Measurements from ENCODE around the gene GHR. TPM values are rescaled to one million over a fixed set of nuclear protein-coding genes. Genes with fewer than 3 reads are reported as not detected.

GHR gene
- total RNA-seq, 1 donor from 2014 or later, result 1.3 TPM

GRCh38 chr5:42462083-42462482 is 38.8 kb downstream of the GHR start:
- TF ChIP-seq CTCF (IDR thresholded peaks at IDR 0.05; ENCODE audit: insufficient read depth, low read length, severe bottlenecking), result no peak
- Histone ChIP-seq H3K36me3 (ENCODE audit: control insufficient read depth, insufficient read depth, low read length) (no peaks in the 10 kb centered on the region), H3K27me3 (ENCODE audit: control insufficient read depth, insufficient read depth, low read length) (no peaks in the 10 kb centered on the region), H3K4me3 (ENCODE audit: low read depth, low read length) (no peak overlapping the region)
- FAIRE-seq (no peak), DNase-seq (ENCODE audit: low read depth) (no peak)

- no peak for FAIRE-seq
- Histone ChIP-seq H3K36me3 (ENCODE audit: control insufficient read depth, insufficient read depth, low read length) (no peaks in the 10 kb centered on the region), H3K27me3 (ENCODE audit: control insufficient read depth, insufficient read depth, low read length) (no peaks in the 10 kb centered on the region), H3K4me3 (ENCODE audit: low read depth, low read length) (no peak overlapping the region)
- no peak for TF ChIP-seq CTCF (IDR thresholded peaks at IDR 0.05; ENCODE audit: insufficient read depth, low read length, severe bottlenecking)
- no peak for DNase-seq (ENCODE audit: low read depth)
These were observed 44.3 kb downstream of the GHR start for GRCh38 chr5:42467572-42467971.

- FAIRE-seq (peak; percentile 23), DNase-seq (ENCODE audit: low read depth) (no peak)
- TF ChIP-seq CTCF (IDR thresholded peaks at IDR 0.05; ENCODE audit: insufficient read depth, low read length, severe bottlenecking), result no peak
- no peak overlapping the region for H3K4me3 ChIP-seq (ENCODE audit: low read depth, low read length)
- no peaks in the 10 kb centered on the region for H3K36me3 ChIP-seq (ENCODE audit: control insufficient read depth, insufficient read depth, low read length)
- no peaks in the 10 kb centered on the region for H3K27me3 ChIP-seq (ENCODE audit: control insufficient read depth, insufficient read depth, low read length)
These were observed 44.8 kb downstream of the GHR start for GRCh38 chr5:42467981-42468524.

GRCh38 chr5:42483472-42484154 is 60.4 kb downstream of the GHR start:
- DNase-seq (ENCODE audit: low read depth) (no peak), FAIRE-seq (no peak)
- Histone ChIP-seq H3K27me3 (ENCODE audit: control insufficient read depth, insufficient read depth, low read length) (no peaks in the 10 kb centered on the region), H3K36me3 (ENCODE audit: control insufficient read depth, insufficient read depth, low read length) (no peaks in the 10 kb centered on the region), H3K4me3 (ENCODE audit: low read depth, low read length) (no peak overlapping the region)
- TF ChIP-seq CTCF (IDR thresholded peaks at IDR 0.05; ENCODE audit: insufficient read depth, low read length, severe bottlenecking), result no peak

GRCh38 chr5:42487077-42487476 is 63.8 kb downstream of the GHR start:
- H3K27me3 ChIP-seq (ENCODE audit: control insufficient read depth, insufficient read depth, low read length), result no peaks in the 10 kb centered on the region
- no peak for TF ChIP-seq CTCF (IDR thresholded peaks at IDR 0.05; ENCODE audit: insufficient read depth, low read length, severe bottlenecking)
- no peaks in the 10 kb centered on the region for H3K36me3 ChIP-seq (ENCODE audit: control insufficient read depth, insufficient read depth, low read length)
- DNase-seq (ENCODE audit: low read depth) (peak; percentile 50), FAIRE-seq (no peak)
- no peak overlapping the region for H3K4me3 ChIP-seq (ENCODE audit: low read depth, low read length)

- FAIRE-seq (no peak), DNase-seq (ENCODE audit: low read depth) (no peak)
- Histone ChIP-seq H3K36me3 (ENCODE audit: control insufficient read depth, insufficient read depth, low read length) (no peaks in the 10 kb centered on the region), H3K4me3 (ENCODE audit: low read depth, low read length) (no peak overlapping the region), H3K27me3 (ENCODE audit: control insufficient read depth, insufficient read depth, low read length) (no peaks in the 10 kb centered on the region)
- TF ChIP-seq CTCF (IDR thresholded peaks at IDR 0.05; ENCODE audit: insufficient read depth, low read length, severe bottlenecking), result no peak
These were observed 64.6 kb downstream of the GHR start for GRCh38 chr5:42487821-42488220.
